SW480 (cell line): Measurements from ENCODE around the gene PEPD.

Experiments used
- DNase-seq: peaks from one replicate; pipeline ENCODE4 v3.0.0-alpha.2; 2016; ENCODE audit warnings: low spot score

PEPD gene

GRCh38 chr19:33511346-33511745 is 10.2 kb downstream of the PEPD start:
- no peak for DNase-seq

- no peak for DNase-seq
These were observed 11.0 kb downstream of the PEPD start for GRCh38 chr19:33510462-33511194.

GRCh38 chr19:33509774-33510173 is 11.8 kb downstream of the PEPD start:
- DNase-seq: no peak

GRCh38 chr19:33508941-33509614 is 12.5 kb downstream of the PEPD start:
- DNase-seq: no peak

GRCh38 chr19:33508431-33508830 is 13.2 kb downstream of the PEPD start:
- DNase-seq: no peak

- DNase-seq: no peak
These were observed 13.6 kb downstream of the PEPD start for GRCh38 chr19:33508009-33508408.

- no peak for DNase-seq
These were observed 14.3 kb downstream of the PEPD start for GRCh38 chr19:33507021-33507956.

GRCh38 chr19:33506498-33506897 is 15.1 kb downstream of the PEPD start:
- no peak for DNase-seq

- DNase-seq: no peak
These were observed 15.8 kb downstream of the PEPD start for GRCh38 chr19:33505823-33506222.

- DNase-seq: no peak
These were observed 16.4 kb downstream of the PEPD start for GRCh38 chr19:33505148-33505547.

- DNase-seq: no peak
These were observed 17.5 kb downstream of the PEPD start for GRCh38 chr19:33504058-33504444.

- DNase-seq: no peak
These were observed 18.0 kb downstream of the PEPD start for GRCh38 chr19:33503433-33504057.

- no peak for DNase-seq
These were observed 18.6 kb downstream of the PEPD start for GRCh38 chr19:33503030-33503429.

GRCh38 chr19:33502521-33502920 is 19.1 kb downstream of the PEPD start:
- DNase-seq: no peak

- DNase-seq: no peak
These were observed 19.8 kb downstream of the PEPD start for GRCh38 chr19:33501693-33502356.

- no peak for DNase-seq
These were observed 20.6 kb downstream of the PEPD start for GRCh38 chr19:33500991-33501390.

- no peak for DNase-seq
These were observed 21.0 kb downstream of the PEPD start for GRCh38 chr19:33500586-33500985.

- DNase-seq: no peak
These were observed 21.7 kb downstream of the PEPD start for GRCh38 chr19:33499671-33500506.

GRCh38 chr19:33499248-33499647 is 22.3 kb downstream of the PEPD start:
- DNase-seq: no peak

- no peak for DNase-seq
These were observed 23.1 kb downstream of the PEPD start for GRCh38 chr19:33498391-33499000.
